Liver (tissue), 3 donors: ENCODE measurements around the gene DHX16.
A peak's percentile ranks its signal among the peaks of the same experiment; 100 is the strongest.

Experiments used
- CTCF ChIP-seq: fragments of 150-350 bp; IDR thresholded peaks from 2 replicates; pipeline ENCODE4 v1.5.1; 2017; ENCODE audit warnings: improper control_type of control experiment, low read depth, low read length; ENCODE audit not compliant: missing input control
- FOXA1 ChIP-seq: IDR thresholded peaks from 2 replicates; pipeline ENCODE4 v1.6.1; 2016; ENCODE audit warnings: antibody characterized with exemption
- GABPA ChIP-seq, 2 donors: IDR thresholded peaks in 1 of 2; conservative IDR thresholded peaks in 1 of 2; 2 replicates each; pipeline ENCODE4 v1.6.1; 2016; ENCODE audit warnings: antibody characterized with exemption in 2 of 2, mild to moderate bottlenecking in 1 of 2, moderate library complexity in 1 of 2
- RXRA ChIP-seq, 2 donors: IDR thresholded peaks; 2 replicates each; pipeline ENCODE4 v1.6.1; 2017 to 2018; ENCODE audit warnings: antibody characterized with exemption in 2 of 2, mild to moderate bottlenecking in 1 of 2
- SP1 ChIP-seq: IDR thresholded peaks from 2 replicates; pipeline ENCODE4 v1.6.1; 2018; ENCODE audit warnings: antibody characterized with exemption, mild to moderate bottlenecking
- TAF1 ChIP-seq: conservative IDR thresholded peaks from 2 replicates; pipeline ENCODE4 v1.6.1; 2016; ENCODE audit warnings: antibody characterized with exemption, mild to moderate bottlenecking
- YY1 ChIP-seq: IDR thresholded peaks from 2 replicates; pipeline ENCODE4 v1.6.1; 2016; ENCODE audit warnings: antibody characterized with exemption, mild to moderate bottlenecking
- TF ChIP-seq, protein P1 (sequence below): IDR thresholded peaks from 2 replicates; pipeline ENCODE4 v1.6.1; 2016; ENCODE audit warnings: antibody characterized with exemption
- TF ChIP-seq, protein P2 (sequence below): IDR thresholded peaks from 2 replicates; pipeline ENCODE4 v1.6.1; 2016; ENCODE audit warnings: antibody characterized with exemption
- donor health status: healthy.
- donor health status: healthy.

GRCh38 chr6:30614044-30614842 lies 58.6 kb downstream of the DHX16 start:
- peak; percentile 9 for TF ChIP-seq SP1
- TF ChIP-seq, protein P1, sequence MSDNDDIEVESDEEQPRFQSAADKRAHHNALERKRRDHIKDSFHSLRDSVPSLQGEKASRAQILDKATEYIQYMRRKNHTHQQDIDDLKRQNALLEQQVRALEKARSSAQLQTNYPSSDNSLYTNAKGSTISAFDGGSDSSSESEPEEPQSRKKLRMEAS, result no peak
- no peak for TF ChIP-seq CTCF
- no peak for TF ChIP-seq FOXA1
- TF ChIP-seq TAF1, result no peak
- TF ChIP-seq, protein P2, sequence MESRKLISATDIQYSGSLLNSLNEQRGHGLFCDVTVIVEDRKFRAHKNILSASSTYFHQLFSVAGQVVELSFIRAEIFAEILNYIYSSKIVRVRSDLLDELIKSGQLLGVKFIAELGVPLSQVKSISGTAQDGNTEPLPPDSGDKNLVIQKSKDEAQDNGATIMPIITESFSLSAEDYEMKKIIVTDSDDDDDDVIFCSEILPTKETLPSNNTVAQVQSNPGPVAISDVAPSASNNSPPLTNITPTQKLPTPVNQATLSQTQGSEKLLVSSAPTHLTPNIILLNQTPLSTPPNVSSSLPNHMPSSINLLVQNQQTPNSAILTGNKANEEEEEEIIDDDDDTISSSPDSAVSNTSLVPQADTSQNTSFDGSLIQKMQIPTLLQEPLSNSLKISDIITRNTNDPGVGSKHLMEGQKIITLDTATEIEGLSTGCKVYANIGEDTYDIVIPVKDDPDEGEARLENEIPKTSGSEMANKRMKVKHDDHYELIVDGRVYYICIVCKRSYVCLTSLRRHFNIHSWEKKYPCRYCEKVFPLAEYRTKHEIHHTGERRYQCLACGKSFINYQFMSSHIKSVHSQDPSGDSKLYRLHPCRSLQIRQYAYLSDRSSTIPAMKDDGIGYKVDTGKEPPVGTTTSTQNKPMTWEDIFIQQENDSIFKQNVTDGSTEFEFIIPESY, result no peak
- no peak for TF ChIP-seq RXRA (IDR thresholded peaks at IDR 0.05)
- TF ChIP-seq YY1, result no peak
- no peak for TF ChIP-seq GABPA (IDR thresholded peaks at IDR 0.05 in 1 of 2, conservative IDR thresholded peaks at IDR 0.05 in 1 of 2)
